HCT116 (cell line): ENCODE data around the gene MLH1.

Source experiments
- CTCF ChIP-seq, 3 experiments: fragments of 200-600 bp in 1 of 3; sonication (generic) in 1 of 3; IDR thresholded peaks in 2 of 3; conservative IDR thresholded peaks in 1 of 3; 2 replicates each; pipeline ENCODE4 v1.5.1; 2012 to 2017; ENCODE audit warnings: low read depth in 2 of 3, low read length in 2 of 3, antibody characterized with exemption in 1 of 3, borderline replicate concordance in 1 of 3, control low read depth in 1 of 3, mild to moderate bottlenecking in 1 of 3, mixed read lengths in 1 of 3, mixed run types in 1 of 3, moderate library complexity in 1 of 3; ENCODE audit not compliant: insufficient read depth in 1 of 3
- EZH2 ChIP-seq: fragments of 200-600 bp; sonication (generic); IDR thresholded peaks from 2 replicates; pipeline ENCODE4 v1.6.1; 2017; ENCODE audit warnings: antibody characterized with exemption, mixed run types
- EZH2phosphoT487 ChIP-seq: fragments of 200-600 bp; IDR thresholded peaks from 2 replicates; pipeline ENCODE4 v1.6.1; 2018; ENCODE audit warnings: antibody characterized with exemption, borderline replicate concordance
- FOSL1 ChIP-seq: IDR thresholded peaks from 2 replicates; pipeline ENCODE4 v1.6.1; 2012; ENCODE audit warnings: low read depth
- POLR2A ChIP-seq: IDR thresholded peaks from 2 replicates; pipeline ENCODE4 v1.7.0; 2011; ENCODE audit warnings: borderline replicate concordance; ENCODE audit not compliant: insufficient read depth, insufficient read length; ENCODE audit errors: extremely low read depth
- POLR2AphosphoS5 ChIP-seq: IDR thresholded peaks from 2 replicates; pipeline ENCODE4 v1.6.1; 2011; ENCODE audit warnings: mild to moderate bottlenecking, low read depth, low read length, moderate library complexity

- TF ChIP-seq CTCF (IDR thresholded peaks at IDR 0.05 in 2 of 3, conservative IDR thresholded peaks at IDR 0.05 in 1 of 3; ENCODE audit: borderline replicate concordance in 1 of 3, insufficient read depth in 1 of 3, low read depth in 2 of 3, low read length in 2 of 3) (no peak), POLR2AphosphoS5 (no peak), EZH2phosphoT487 (no peak), POLR2A (no peak), FOSL1 (no peak), EZH2 (no peak)
These were observed 28.5 kb upstream of the MLH1 start for GRCh38 chr3:36964817-36965216.
